ENCODE data around the gene C16orf96.

- TF ChIP-seq CTCF (IDR thresholded peaks at IDR 0.05 in 8 of 11, conservative IDR thresholded peaks at IDR 0.05 in 3 of 11) = no peak
- no peak for TF ChIP-seq POLR2A (IDR thresholded peaks at IDR 0.05)
Measured at GRCh38 chr16:4507588-4508345, 48.4 kb upstream of the C16orf96 start.

All from spleen (tissue), 7 donors.